IMR-90 (cell line): ENCODE results near the gene C10orf88. TPM values are rescaled to one million over a fixed set of nuclear protein-coding genes. Genes with fewer than 3 reads are reported as not detected.
"Not testable (repeated sequence)": the region's sequence is repeated elsewhere in the genome, so short reads cannot be mapped to it uniquely, and the experiment has no call there.

ENCODE experiments used
- ATAC-seq: fragments of 200-7000 bp; cut with Tn5 transposase; 2 replicates; pipeline ENCODE4 v1.9.1; 2020; ENCODE audit warnings: low read depth, mild to moderate bottlenecking, moderate library complexity
- BruUV-seq: library from RNA; stranded (reverse); fragments of 400-500 nt; replicated peaks from 2 replicates; lab custom pipeline; 2021; lab: Mats Ljungman, UMichigan
- CTCF ChIA-PET: fragments of 300-600 bp; formaldehyde crosslinking; extraction: SDS; loops from one replicate; lab custom pipeline; 2021; ENCODE audit warnings: antibody characterized with exemption; lab: Yijun Ruan, JAX
- POLR2A ChIA-PET: fragments of 300-600 bp; sonication (Branson Sonifier 250); formaldehyde crosslinking; loops from one replicate; lab custom pipeline; 2022; ENCODE audit warnings: antibody characterized with exemption; ENCODE audit not compliant: unreplicated experiment; lab: Charles Lee
- DNase-seq: peaks from one replicate; pipeline ENCODE4 v3.0.0; 2013
- H2AFZ ChIP-seq: replicated peaks from 2 replicates; pipeline ENCODE3; 2013; ENCODE audit warnings: low read length, mild to moderate bottlenecking; ENCODE audit not compliant: poor library complexity
- H2AK5ac ChIP-seq: 2 replicates; pipeline ENCODE4 v1.6.1; 2013; ENCODE audit warnings: low read depth, low read length, inconsistent platforms
- H2AK9ac ChIP-seq: replicated peaks from 2 replicates; pipeline ENCODE3; 2013; ENCODE audit warnings: mild to moderate bottlenecking, low read depth, low read length, moderate library complexity; ENCODE audit not compliant: poor library complexity
- H2BK120ac ChIP-seq: 2 replicates; pipeline ENCODE4 v1.6.1; 2013; ENCODE audit warnings: low read depth, low read length, inconsistent platforms
- H2BK15ac ChIP-seq: 3 replicates; pipeline ENCODE4 v1.6.1; 2013; ENCODE audit warnings: low read depth, low read length, inconsistent platforms
- H2BK20ac ChIP-seq: 2 replicates; pipeline ENCODE4 v1.6.1; 2013; ENCODE audit warnings: low read depth, mild to moderate bottlenecking, inconsistent platforms, low read length, moderate library complexity
- H2BK5ac ChIP-seq: 2 replicates; pipeline ENCODE4 v1.6.1; 2013; ENCODE audit warnings: mild to moderate bottlenecking, low read depth, low read length, inconsistent platforms; ENCODE audit not compliant: poor library complexity, severe bottlenecking
- H3K14ac ChIP-seq: replicated peaks from 2 replicates; pipeline ENCODE4 v1.6.1; 2013; ENCODE audit warnings: low read depth, low read length, inconsistent platforms
- H3K18ac ChIP-seq: 2 replicates; pipeline ENCODE4 v1.6.1; 2013; ENCODE audit warnings: low read depth, low read length, control low read depth
- H3K23ac ChIP-seq: 2 replicates; pipeline ENCODE4 v1.6.1; 2013; ENCODE audit warnings: low read depth, low read length, inconsistent platforms
- H3K27ac ChIP-seq: 2 replicates; pipeline ENCODE4 v1.5.1; 2013; ENCODE audit warnings: mild to moderate bottlenecking, control low read depth, low read length; ENCODE audit not compliant: insufficient read depth
- H3K27me3 ChIP-seq: 2 replicates; pipeline ENCODE4 v1.6.1; 2013; ENCODE audit warnings: low read length; ENCODE audit not compliant: control insufficient read depth, insufficient read depth
- H3K36me3 ChIP-seq: 2 replicates; pipeline ENCODE4 v1.6.1; 2013; ENCODE audit warnings: low read length, mixed read lengths; ENCODE audit not compliant: control insufficient read depth, insufficient read depth
- H3K4ac ChIP-seq: 2 replicates; pipeline ENCODE4 v1.6.1; 2013; ENCODE audit warnings: low read depth, low read length, inconsistent platforms
- H3K4me1 ChIP-seq: 2 replicates; pipeline ENCODE4 v1.6.1; 2013; ENCODE audit warnings: low read length, mixed read lengths; ENCODE audit not compliant: control insufficient read depth, insufficient read depth
- H3K4me2 ChIP-seq: 2 replicates; pipeline ENCODE4 v1.6.1; 2013; ENCODE audit warnings: low read depth, mild to moderate bottlenecking, control low read depth, low read length, moderate library complexity
- H3K4me3 ChIP-seq: 2 replicates; pipeline ENCODE4 v1.5.1; 2013; ENCODE audit warnings: low read depth, mild to moderate bottlenecking, control low read depth, low read length, moderate library complexity; ENCODE audit not compliant: insufficient read depth
- H3K56ac ChIP-seq: 2 replicates; pipeline ENCODE4 v1.6.1; 2013; ENCODE audit warnings: low read length, inconsistent platforms; ENCODE audit not compliant: insufficient read depth; ENCODE audit errors: extremely low read depth
- H3K79me1 ChIP-seq, 2 experiments: 2 replicates each; pipeline ENCODE4 v1.6.1; 2013; ENCODE audit warnings: low read length in 2 of 2, inconsistent platforms in 1 of 2, low read depth in 1 of 2
- H3K9ac ChIP-seq: 2 replicates; pipeline ENCODE4 v1.6.1; 2013; ENCODE audit warnings: low read depth, low read length, control low read depth
- H3K9me1 ChIP-seq: 2 replicates; pipeline ENCODE4 v1.6.1; 2013; ENCODE audit warnings: low read length, inconsistent platforms; ENCODE audit not compliant: insufficient read depth
- H3K9me3 ChIP-seq: 2 replicates; pipeline ENCODE4 v1.6.1; 2013; ENCODE audit warnings: low read length; ENCODE audit not compliant: control insufficient read depth, insufficient read depth
- H4K20me1 ChIP-seq: 2 replicates; pipeline ENCODE4 v1.6.1; 2013; ENCODE audit warnings: low read length, inconsistent platforms; ENCODE audit not compliant: insufficient read depth
- H4K5ac ChIP-seq: 2 replicates; pipeline ENCODE4 v1.6.1; 2013; ENCODE audit warnings: mild to moderate bottlenecking, low read depth, low read length, control low read depth
- H4K8ac ChIP-seq, 2 experiments: 2 replicates each; pipeline ENCODE4 v1.6.1; 2013; ENCODE audit warnings: low read depth in 2 of 2, low read length in 2 of 2, control low read depth in 1 of 2, inconsistent platforms in 1 of 2
- H4K91ac ChIP-seq: 2 replicates; pipeline ENCODE4 v1.6.1; 2013; ENCODE audit warnings: low read depth, low read length, inconsistent platforms; ENCODE audit not compliant: insufficient read depth
- WGBS, 2 experiments: methylation state at CpG; one replicate each; pipeline versions ENCODE4 v1.1.5 to v1.1.7; 2013; ENCODE audit warnings: missing lambda C conversion rate in 2 of 2; ENCODE audit not compliant: insufficient read length in 1 of 2; ENCODE audit errors: extremely low coverage in 2 of 2; 5-methylcytosine and 5-hydroxymethylcytosine counted together
- dilution Hi-C: fragments of 300-500 bp; cut with HindIII; formaldehyde crosslinking; loops from one replicate; pipeline ENCODE4 v1.14.3; 2018; ENCODE audit warnings: low sequenced_read_pairs; ENCODE audit not compliant: unreplicated experiment
- in situ Hi-C: fragments of 300-500 bp; cut with MboI; formaldehyde crosslinking; loops from 3 replicates; pipeline ENCODE4 v1.14.3; 2019; ENCODE audit warnings: low sequenced_read_pairs, inconsistent platforms, mixed read lengths
- intact Hi-C: fragments of 100-400 bp; cut with micrococcal nuclease; formaldehyde crosslinking; loops from 2 replicates; pipeline ENCODE4 v1.10.0; 2022
- polyA plus RNA-seq, 3 experiments: library from polyadenylated mRNA; depleted of rRNA; stranded (reverse); fragments of >200 nt; gene quantifications; 2 replicates each; pipeline ENCODE4 v1.2.3, GENCODE V29; 2012; ENCODE audit warnings: low replicate concordance in 1 of 3
- total RNA-seq: library from RNA; depleted of rRNA; stranded (reverse); fragments of >200 nt; gene quantifications from 2 replicates; pipeline ENCODE4 v1.2.3, GENCODE V29; 2012

C10orf88 gene
- total and polyA plus RNA-seq, 2 of the 4 experiments (the other 2 are of a cell fraction): 5.9 to 12.2 TPM

GRCh38 chr10:122903861-122904260, 50.2 kb downstream of the C10orf88 start:
- H2BK5ac ChIP-seq, H3K4me3 ChIP-seq, H3K27me3 ChIP-seq, BruUV-seq, dilution Hi-C loops, DNase-seq, H4K5ac ChIP-seq, POLR2A ChIA-PET, H4K8ac ChIP-seq, H3K9me1 ChIP-seq, H3K36me3 ChIP-seq, H3K18ac ChIP-seq, H2BK20ac ChIP-seq, H4K91ac ChIP-seq, H3K27ac ChIP-seq, H3K9me3 ChIP-seq, H2AK9ac ChIP-seq, H2AK5ac ChIP-seq, intact Hi-C loops, in situ Hi-C loops, H3K79me1 ChIP-seq, H2BK120ac ChIP-seq, H3K9ac ChIP-seq, H3K4me1 ChIP-seq, ATAC-seq, H3K4me2 ChIP-seq, H2BK15ac ChIP-seq, H3K56ac ChIP-seq, H3K4ac ChIP-seq, H3K23ac ChIP-seq, CTCF ChIA-PET, H4K20me1 ChIP-seq, H2AFZ ChIP-seq, H3K14ac ChIP-seq: not testable (repeated sequence)
- no CpG with 5 or more reads among the region's 4 CpGs for WGBS, 2 experiments
